ENCODE results near the gene FBXO2. TPM values are rescaled to one million over a fixed set of nuclear protein-coding genes. Genes with fewer than 3 reads are reported as not detected.
A peak's percentile ranks its signal among the peaks of the same experiment; 100 is the strongest.

Gene FBXO2
- polyA plus RNA-seq, 1 experiment = 1.5 TPM

DNA sequence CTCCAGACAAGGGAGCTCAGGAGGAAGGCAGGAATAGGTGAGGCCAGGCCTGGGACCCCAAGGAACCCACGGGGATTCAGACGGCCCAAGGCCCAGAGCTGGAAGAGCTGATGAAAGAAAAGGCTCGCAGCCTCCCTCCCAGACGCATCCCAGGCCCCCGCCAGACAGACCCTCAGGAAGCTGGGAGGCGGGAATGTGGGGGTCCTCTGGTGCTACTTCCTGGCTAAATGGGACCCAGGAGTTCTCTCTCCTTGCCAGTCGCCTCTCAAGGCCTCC, 430 bp downstream of the FBXO2 start:
- Histone ChIP-seq H3K4me3 (ENCODE audit: low read depth, low read length) (peak overlapping the region; percentile 69; the same call in 1 of the 2 replicates), H3K27ac (ENCODE audit: low read depth, low read length) (no peak overlapping the region), H3K27me3 (ENCODE audit: control insufficient read depth, insufficient read depth, low read length) (peaks cover 22% of the 10 kb centered on the region), H3K9me3 (ENCODE audit: control insufficient read depth, insufficient read depth, low read length) (no peaks in the 10 kb centered on the region; the same call in 1 of the 2 replicates)
- ChIA-PET POLR2A (no interaction called here), CTCF (interaction anchor here (0.6 to 1.8 kb wide), 6 partner anchors 10 to 616 kb away, joined by 3 to 6 read pairs (median 4); partner anchors contain the start of gene FBXO6)
- TF ChIP-seq, protein P1, sequence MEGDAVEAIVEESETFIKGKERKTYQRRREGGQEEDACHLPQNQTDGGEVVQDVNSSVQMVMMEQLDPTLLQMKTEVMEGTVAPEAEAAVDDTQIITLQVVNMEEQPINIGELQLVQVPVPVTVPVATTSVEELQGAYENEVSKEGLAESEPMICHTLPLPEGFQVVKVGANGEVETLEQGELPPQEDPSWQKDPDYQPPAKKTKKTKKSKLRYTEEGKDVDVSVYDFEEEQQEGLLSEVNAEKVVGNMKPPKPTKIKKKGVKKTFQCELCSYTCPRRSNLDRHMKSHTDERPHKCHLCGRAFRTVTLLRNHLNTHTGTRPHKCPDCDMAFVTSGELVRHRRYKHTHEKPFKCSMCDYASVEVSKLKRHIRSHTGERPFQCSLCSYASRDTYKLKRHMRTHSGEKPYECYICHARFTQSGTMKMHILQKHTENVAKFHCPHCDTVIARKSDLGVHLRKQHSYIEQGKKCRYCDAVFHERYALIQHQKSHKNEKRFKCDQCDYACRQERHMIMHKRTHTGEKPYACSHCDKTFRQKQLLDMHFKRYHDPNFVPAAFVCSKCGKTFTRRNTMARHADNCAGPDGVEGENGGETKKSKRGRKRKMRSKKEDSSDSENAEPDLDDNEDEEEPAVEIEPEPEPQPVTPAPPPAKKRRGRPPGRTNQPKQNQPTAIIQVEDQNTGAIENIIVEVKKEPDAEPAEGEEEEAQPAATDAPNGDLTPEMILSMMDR (IDR thresholded peaks at IDR 0.05; ENCODE audit: low read depth, low read length) = no peak
- no peak for DNase-seq (ENCODE audit: low read depth, low spot score)

DNA sequence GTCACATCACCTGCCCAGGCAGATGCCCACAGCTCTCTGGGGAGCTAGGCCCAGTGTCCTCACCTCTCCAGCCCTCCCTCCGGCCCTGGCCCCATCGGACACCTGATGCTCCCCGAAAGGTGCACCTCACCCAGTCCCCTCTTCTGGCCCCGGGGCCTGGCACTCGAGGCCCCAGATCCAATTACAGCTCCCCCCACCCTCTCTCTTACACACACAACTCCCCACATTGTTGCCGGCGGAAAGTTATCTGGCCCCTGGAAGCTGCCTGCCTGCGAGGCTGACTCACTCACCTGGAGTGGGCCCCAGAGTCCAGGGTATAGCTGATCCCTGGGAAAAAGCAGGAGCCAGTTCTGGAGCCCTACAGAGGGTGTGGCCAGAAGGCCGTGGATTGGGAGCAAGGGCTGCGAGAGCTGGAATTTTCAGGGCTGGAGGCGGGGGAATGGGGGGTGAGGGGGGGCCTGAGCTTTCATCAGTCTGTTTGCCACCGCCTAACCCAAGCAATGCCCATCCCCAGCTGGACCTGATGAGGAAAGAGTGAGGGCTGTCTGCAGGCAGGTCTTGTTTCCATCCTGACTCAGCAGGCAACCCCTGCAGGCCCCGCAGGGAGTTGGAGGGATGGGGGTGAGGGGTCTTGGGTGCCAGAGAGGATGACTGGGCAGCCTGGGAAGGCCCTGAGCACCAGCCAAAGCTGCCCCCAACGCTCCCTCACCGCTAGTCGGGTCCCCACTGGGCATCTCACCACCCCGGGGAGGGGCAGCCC, 948 bp downstream of the FBXO2 start:
- ChIA-PET CTCF (interaction anchor here (0.6 to 1.8 kb wide), 7 partner anchors 10 to 616 kb away, joined by 3 to 6 read pairs (median 4); partner anchors contain the start of gene FBXO6), POLR2A (no interaction called here)
- Histone ChIP-seq H3K9me3 (ENCODE audit: control insufficient read depth, insufficient read depth, low read length) (no peaks in the 10 kb centered on the region; the same call in 1 of the 2 replicates), H3K27ac (ENCODE audit: low read depth, low read length) (no peak overlapping the region), H3K4me3 (ENCODE audit: low read depth, low read length) (no peak overlapping the region), H3K27me3 (ENCODE audit: control insufficient read depth, insufficient read depth, low read length) (peaks cover 26% of the 10 kb centered on the region)
- TF ChIP-seq, protein P1 (IDR thresholded peaks at IDR 0.05; ENCODE audit: low read depth, low read length) = no peak
- DNase-seq (ENCODE audit: low read depth, low spot score) = no peak

DNA sequence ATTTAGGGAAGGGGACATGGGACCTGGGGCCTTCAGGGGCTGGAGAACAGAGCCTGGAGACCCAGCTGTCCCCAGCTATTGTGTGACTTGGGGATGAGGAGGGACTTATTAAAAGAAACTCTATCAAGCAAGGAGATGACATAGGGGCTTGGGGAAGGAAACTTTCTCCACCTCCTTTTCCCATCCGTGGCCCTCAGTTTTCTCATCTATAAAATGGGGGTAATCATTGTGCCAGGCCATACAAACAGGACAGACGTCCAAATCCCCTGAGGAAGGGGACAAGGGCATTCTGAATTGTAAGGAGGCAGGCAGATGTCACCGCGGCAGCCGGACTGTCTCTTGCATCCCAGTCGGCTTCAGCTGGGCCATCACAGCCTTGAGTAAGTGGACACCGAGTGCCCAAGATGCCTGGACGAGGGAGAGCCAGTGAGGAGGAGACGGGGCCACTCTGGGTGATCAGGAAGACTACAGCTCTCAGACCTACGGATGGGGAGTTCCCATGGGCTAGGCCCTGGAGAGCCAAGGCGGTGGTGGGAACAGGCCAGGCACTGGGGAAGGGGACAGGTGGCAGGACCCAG, 1.9 kb downstream of the FBXO2 start:
- Histone ChIP-seq H3K27ac (ENCODE audit: low read depth, low read length) (no peak overlapping the region), H3K27me3 (ENCODE audit: control insufficient read depth, insufficient read depth, low read length) (peaks cover 27% of the 10 kb centered on the region), H3K9me3 (ENCODE audit: control insufficient read depth, insufficient read depth, low read length) (no peaks in the 10 kb centered on the region; the same call in 1 of the 2 replicates), H3K4me3 (ENCODE audit: low read depth, low read length) (no peak overlapping the region)
- TF ChIP-seq, protein P1 (IDR thresholded peaks at IDR 0.05; ENCODE audit: low read depth, low read length) = no peak
- no peak for DNase-seq (ENCODE audit: low read depth, low spot score)
- ChIA-PET CTCF (interaction anchor here (0.7 to 1.8 kb wide), 3 partner anchors 9 to 615 kb away, joined by 3 to 6 read pairs (median 4); no protein-coding TSS in a partner anchor), POLR2A (no interaction called here)

DNA sequence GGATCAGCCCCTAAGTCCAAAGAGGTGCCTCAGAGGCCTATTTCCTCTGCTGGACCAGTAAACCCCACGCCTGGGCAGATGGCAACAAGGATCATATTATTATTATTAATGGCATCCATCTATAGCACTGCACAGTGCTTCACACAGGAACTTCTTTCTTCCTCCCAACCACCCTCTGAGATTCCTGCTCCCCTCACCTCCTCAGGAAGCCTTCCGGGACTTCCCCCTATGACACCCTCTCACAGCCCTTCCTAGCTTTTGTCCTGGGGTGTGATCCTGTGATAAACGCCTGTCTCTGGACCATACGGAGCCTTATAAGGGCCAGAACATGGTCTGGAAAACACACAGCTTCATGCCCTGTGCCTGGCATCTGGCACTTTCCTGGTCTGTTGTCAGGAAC, 3.2 kb downstream of the FBXO2 start:
- TF ChIP-seq, protein P1 (IDR thresholded peaks at IDR 0.05; ENCODE audit: low read depth, low read length) = no peak

More for the DNA sequence above, 3.2 kb downstream of the FBXO2 start:
- Histone ChIP-seq H3K4me3 (ENCODE audit: low read depth, low read length) (no peak overlapping the region), H3K27me3 (ENCODE audit: control insufficient read depth, insufficient read depth, low read length) (peaks cover 31% of the 10 kb centered on the region), H3K27ac (ENCODE audit: low read depth, low read length) (no peak overlapping the region), H3K9me3 (ENCODE audit: control insufficient read depth, insufficient read depth, low read length) (no peaks in the 10 kb centered on the region; the same call in 1 of the 2 replicates)
- POLR2A ChIA-PET = interaction anchor here (1.4 kb wide), 1 partner anchor 257 kb away, joined by 6 read pairs; no protein-coding TSS in a partner anchor
- CTCF ChIA-PET = interaction anchor here (1.6 to 2.4 kb wide), 6 partner anchors 13 to 613 kb away, joined by 4 to 31 read pairs (median 10); partner anchors contain the start of genes AGTRAP and FBXO6
- no peak for DNase-seq (ENCODE audit: low read depth, low spot score)
